HG03139 (cell line): ENCODE measurements around the gene CD82.
A peak's percentile ranks its signal among the peaks of the same experiment; 100 is the strongest.

ENCODE experiments used
- ATAC-seq: cut with Tn5 transposase; IDR thresholded peaks from one replicate; pipeline ENCODE4 v1.9.1; 2021; ENCODE audit not compliant: unreplicated experiment

The CD82 gene

GRCh38 chr11:44574610-44575287 is 9.3 kb downstream of the CD82 start:
- ATAC-seq = peak; percentile 34

GRCh38 chr11:44575288-44575672 is 9.8 kb downstream of the CD82 start:
- ATAC-seq = no peak

DNA sequence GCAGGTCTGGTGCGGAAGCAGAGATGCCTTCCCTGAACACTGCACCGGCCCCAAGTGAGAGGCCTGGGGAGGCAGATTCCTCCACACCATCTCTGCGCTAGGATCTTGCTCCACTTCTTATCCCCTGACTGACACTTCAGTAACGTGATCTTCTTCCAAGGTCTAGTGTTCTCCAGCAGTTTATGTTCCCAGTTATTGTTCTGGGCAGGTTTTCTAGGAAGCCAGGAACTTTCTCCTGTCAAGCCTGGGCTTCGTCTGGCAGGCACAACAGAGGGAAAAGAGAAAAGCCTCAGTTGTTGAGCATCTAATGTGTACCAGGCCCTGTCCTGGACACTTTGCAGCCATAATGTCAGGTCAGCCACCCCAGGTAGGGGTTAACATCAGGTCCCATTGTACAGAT is 10.5 kb downstream of the CD82 start:
- no peak for ATAC-seq

DNA sequence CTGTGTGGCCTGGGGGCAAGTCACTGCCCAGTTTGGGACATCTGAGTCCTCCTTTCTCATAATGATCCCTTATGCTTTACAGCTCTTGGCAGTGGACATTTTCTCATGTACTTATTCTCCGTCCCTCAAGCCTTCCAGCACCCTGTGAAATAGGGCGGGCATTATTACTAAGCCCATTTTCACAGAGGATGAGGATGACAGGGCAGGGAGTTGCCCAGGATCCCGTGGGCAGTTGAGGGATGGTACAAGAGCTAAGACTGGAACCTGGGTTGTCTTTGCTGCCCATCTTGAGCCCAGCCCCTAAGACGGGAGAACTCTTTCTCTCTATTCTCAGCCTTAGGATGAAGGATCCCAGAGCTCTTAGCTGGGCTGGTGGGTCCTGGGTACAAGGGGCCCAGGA is 11.2 kb downstream of the CD82 start:
- ATAC-seq = no peak

- no peak for ATAC-seq
Measured at GRCh38 chr11:44577231-44577830, 11.9 kb downstream of the CD82 start.

- peak; percentile 42 for ATAC-seq
Measured at GRCh38 chr11:44578279-44578678, 12.8 kb downstream of the CD82 start.

DNA sequence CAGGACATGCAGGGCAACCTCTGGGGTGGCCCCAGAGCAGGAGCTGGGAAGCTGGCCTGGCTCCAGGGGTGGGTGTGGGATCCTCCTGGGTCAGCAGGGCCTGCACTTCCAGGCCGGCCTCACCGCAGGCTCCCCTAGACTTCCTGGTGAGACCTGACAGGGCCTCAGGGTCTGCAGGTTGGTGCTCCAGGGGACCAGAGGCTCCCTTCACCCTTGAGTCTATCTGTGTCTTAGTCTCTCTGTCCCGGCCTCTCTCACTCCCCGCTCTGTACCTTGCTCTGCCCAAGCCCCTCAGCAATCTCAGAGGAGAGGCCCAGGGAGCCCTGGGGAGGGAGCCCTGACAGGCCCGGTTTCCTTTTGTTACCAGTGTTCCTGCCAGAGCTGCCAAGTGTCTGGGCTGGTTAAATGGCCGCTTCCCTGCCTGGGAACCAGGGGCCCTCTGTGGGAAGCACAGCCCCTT is 13.9 kb downstream of the CD82 start:
- ATAC-seq = no peak

- ATAC-seq = no peak
Measured at GRCh38 chr11:44580701-44581100, 15.2 kb downstream of the CD82 start.

GRCh38 chr11:44581246-44581645 is 15.8 kb downstream of the CD82 start:
- no peak for ATAC-seq

DNA sequence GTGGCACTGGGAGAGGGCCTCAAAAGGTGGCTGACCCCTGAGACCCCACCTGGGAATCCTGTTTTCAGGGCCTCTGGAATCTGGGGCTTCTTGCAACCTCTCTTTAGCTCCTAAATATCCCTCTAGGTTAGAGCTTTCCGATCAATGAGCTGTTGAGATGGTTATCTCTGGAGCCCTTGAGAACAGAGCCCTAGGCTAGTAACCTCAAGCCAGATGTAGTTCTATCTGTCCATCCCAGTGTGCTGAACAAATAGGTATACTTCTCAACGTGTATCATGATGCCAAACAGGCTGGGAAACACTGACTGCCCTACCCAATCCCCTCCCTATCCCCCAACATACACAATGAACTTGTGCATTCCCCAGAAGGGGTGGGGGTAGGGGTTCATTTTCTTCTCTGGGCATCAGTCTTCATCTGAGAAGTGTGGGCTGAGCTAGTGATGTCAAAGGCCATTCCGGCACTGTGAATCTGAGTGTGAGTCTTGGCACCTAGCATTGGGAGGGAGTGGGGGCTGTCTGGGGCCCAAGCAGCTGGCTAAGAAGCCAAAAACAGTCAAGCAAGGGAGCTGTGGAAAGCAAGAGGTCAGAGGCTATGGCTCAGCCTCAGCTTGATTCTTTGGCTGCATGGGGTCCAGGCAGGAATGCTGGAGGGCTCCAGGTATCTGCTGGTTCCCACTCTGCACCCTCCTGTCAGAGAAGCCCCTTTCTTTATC is 17.3 kb downstream of the CD82 start:
- ATAC-seq = no peak

DNA sequence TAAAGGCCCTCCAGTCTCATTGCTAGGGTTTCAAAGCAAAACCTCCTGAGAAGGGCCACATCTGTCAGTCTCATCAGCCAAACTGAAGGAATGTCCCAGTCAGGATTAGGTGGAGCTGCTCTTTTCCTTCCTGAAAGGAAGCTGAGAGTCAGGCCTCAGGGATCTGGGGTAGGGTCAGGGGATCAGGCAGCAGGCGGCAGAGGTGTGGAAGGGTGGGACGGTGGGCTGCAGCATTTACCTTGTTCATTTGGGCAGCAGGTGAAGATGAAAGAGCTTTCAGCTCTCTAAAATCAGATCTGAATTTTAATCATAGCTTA is 17.8 kb downstream of the CD82 start:
- ATAC-seq = no peak

DNA sequence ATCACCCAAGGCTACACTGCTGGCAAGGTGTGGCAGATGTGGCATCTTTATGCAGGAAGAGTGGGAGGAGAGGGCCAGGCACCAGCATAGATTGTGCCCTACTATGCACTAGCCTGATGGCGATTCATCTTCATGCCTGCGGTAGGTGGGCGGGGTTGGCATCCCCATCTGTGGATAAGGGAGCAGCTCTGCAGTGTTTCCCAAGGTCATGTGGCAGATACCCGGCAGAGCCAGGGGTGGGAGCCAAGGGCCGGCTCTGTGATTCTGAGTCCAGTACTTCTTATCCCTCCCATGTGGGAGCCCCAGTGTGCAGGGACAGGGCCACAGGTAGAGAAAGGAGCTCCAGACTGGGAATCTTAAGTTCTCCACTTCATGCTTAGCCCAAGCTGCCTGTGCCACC is 20.0 kb downstream of the CD82 start:
- ATAC-seq = no peak

DNA sequence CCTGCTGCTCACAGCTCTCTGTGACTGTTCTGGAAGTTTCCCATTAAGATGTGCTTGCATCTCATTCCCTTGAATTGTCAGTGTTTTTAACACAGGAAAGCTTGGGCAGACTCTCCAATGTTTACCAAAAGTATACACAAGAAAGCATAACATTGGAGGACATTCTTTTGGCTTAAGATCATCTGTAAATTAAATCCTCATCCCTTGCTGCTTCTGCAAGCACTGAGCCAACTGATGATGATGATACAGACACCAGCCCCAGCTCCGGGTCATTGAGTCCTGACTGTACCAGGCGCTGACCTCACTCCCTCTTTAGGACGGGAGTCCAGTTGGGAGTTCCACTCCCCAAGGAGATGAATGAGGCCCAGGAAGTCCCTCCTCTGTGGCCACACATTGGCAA is 23.8 kb downstream of the CD82 start:
- ATAC-seq = no peak

- no peak for ATAC-seq
Measured at GRCh38 chr11:44590769-44591168, 25.3 kb downstream of the CD82 start.

- ATAC-seq = no peak
Measured at GRCh38 chr11:44591557-44591956, 26.1 kb downstream of the CD82 start.

DNA sequence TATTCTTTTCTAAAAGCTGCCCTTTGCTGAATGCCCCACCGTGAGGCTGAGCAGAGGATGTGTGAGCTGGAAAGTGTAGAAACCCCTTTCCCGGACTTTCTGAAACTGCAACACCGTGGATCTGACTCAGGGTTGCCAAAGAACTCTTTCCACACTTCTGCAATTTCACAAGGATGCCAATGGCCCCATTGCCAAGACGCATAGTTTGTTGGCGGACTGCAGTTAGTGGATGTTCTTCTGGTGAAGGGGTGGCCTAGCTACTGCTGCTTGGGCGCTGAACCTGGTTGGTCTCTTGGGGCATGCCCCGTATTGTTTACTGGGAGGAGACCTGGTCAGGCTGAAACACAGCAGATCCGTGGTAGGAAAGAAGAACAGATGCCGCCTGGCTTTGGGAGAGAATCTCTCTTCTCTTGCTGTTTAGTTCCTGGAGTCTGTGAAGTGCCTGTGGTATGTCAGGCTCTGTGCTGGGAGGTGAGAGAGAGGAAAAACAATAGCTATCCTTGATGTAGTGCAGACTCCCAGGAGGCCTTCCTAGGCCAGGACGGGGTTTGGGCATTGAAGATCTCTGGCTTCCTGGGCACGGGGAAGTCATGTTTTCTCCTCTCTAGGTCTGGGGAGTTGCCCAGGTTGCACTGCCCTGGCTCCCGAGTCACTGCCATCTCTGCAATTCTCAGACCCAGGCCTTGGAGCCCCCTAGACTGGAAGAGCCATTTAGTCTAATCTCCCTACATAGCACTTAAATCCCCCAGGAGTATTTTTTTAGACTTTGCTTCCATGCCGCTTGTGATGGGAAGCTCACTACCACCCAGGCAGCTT is 26.9 kb downstream of the CD82 start:
- ATAC-seq = no peak

- no peak for ATAC-seq
Measured at GRCh38 chr11:44593251-44593650, 27.8 kb downstream of the CD82 start.

DNA sequence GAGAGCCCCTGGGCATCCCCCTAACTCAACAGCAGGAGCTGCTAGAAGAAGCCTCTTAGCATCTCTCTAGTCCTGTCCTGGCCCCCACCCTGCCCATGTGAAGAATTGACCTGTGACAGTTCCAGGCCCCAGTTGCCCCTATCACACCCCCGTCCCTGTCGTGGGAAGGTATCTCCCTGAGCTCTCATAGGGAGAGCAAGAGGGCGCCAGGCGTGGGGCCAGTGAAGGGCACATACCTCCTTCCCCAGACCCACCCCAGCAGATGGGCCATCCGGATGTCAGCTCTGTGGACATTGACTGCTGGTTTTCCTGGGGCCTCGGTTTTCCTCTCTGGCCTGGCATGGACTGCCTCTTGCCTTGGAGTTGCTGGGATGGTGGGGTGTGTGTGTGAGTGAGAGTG is 29.5 kb downstream of the CD82 start:
- ATAC-seq = no peak

- no peak for ATAC-seq
Measured at GRCh38 chr11:44595964-44596381, 30.5 kb downstream of the CD82 start.

GRCh38 chr11:44596525-44597276 is 31.2 kb downstream of the CD82 start:
- peak; percentile 30 for ATAC-seq
